ENCODE data around the gene STAG3. TPM values are rescaled to one million over a fixed set of nuclear protein-coding genes. Genes with fewer than 3 reads are reported as not detected.
A peak's percentile ranks its signal among the peaks of the same experiment; 100 is the strongest.

STAG3 gene
- total and polyA plus RNA-seq, 2 of the 8 experiments (the other 6 are each of a cell fraction or from before 2014, with no cell fraction given): 1.3 to 3.3 TPM

- no peak overlapping the region for H3K4ac ChIP-seq (replicated peaks; ENCODE audit: insufficient read length, low read depth, low read length)
- DNase-seq (ENCODE audit: low read depth in 1 of 2, low spot score in 2 of 2) (no peak), FAIRE-seq (no peak)
- no peak overlapping the region for H4K91ac ChIP-seq (replicated peaks; ENCODE audit: insufficient read length, low read length)
- no peak overlapping the region for H2BK5ac ChIP-seq (ENCODE audit: low read depth, low read length)
- H4K20me1 ChIP-seq (replicated peaks in 1 of 2; ENCODE audit: control insufficient read depth in 1 of 2, insufficient read depth in 2 of 2, low read length in 2 of 2): peaks cover 12 to 32% of the 10 kb centered on the region in 2 experiments
- ChIA-PET CTCF (ENCODE audit: partially characterized antibody) (interaction anchor here (1.1 to 7.9 kb wide), 6 partner anchors 10 to 60 kb away, joined by 3 to 83 read pairs (median 4); no protein-coding TSS in a partner anchor), POLR2A (ENCODE audit: partially characterized antibody) (interaction anchor here (0.8 to 9.9 kb wide), 14 partner anchors 7 to 271 kb away, joined by 3 to 145 read pairs (median 6); partner anchors contain the start of genes AP4M1, GAL3ST4, GPC2 and LAMTOR4)
- 72% methylated on average over 5 of the region's 5 CpGs; no CpG with 5 or more reads in 1 of the 2 experiments for WGBS, 2 experiments (ENCODE audit: extremely low coverage in 1 of 2, insufficient coverage in 1 of 2, insufficient read length in 1 of 2, insufficient replicate concordance in 2 of 2, low coverage in 1 of 2, low lambda C conversion rate in 2 of 2, missing lambda C conversion rate in 1 of 2)
- no peak overlapping the region for H3K18ac ChIP-seq (ENCODE audit: extremely low read depth, low read length)
- H3K9ac ChIP-seq (replicated peaks in 1 of 4; ENCODE audit: extremely low read depth in 1 of 4, low read depth in 3 of 4, low read length in 3 of 4): peak overlapping the region in 1 of 4 experiments; percentile 24; a peak in 1 of 7 replicates
- H2BK120ac ChIP-seq (replicated peaks; ENCODE audit: low read depth, low read length): no peak overlapping the region
- no peak overlapping the region for H2BK20ac ChIP-seq (ENCODE audit: low read length)
- H2BK15ac ChIP-seq (ENCODE audit: low read length): no peak overlapping the region
- no peaks in the 10 kb centered on the region for H3K9me3 ChIP-seq (ENCODE audit: insufficient read depth in 2 of 2, low read depth in 1 of 2, low read length in 1 of 2)
- no peak overlapping the region for H3K27ac ChIP-seq (ENCODE audit: low read depth, low read length)
- H3K23ac ChIP-seq (ENCODE audit: insufficient read length): no peak overlapping the region
- no peaks in the 10 kb centered on the region for H3K27me3 ChIP-seq (replicated peaks in 1 of 4; ENCODE audit: control insufficient read depth in 3 of 4, extremely low read depth in 1 of 4, insufficient read depth in 3 of 4, low read length in 3 of 4)
- TF ChIP-seq BACH1 (IDR thresholded peaks at IDR 0.05; ENCODE audit: low read length): no peak
- no peak for TF ChIP-seq SRF (IDR thresholded peaks at IDR 0.05; ENCODE audit: low read depth, low read length)
- TF ChIP-seq, protein P1, sequence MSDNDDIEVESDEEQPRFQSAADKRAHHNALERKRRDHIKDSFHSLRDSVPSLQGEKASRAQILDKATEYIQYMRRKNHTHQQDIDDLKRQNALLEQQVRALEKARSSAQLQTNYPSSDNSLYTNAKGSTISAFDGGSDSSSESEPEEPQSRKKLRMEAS (IDR thresholded peaks at IDR 0.05): no peak
- no peak for TF ChIP-seq SP4 (IDR thresholded peaks at IDR 0.05; ENCODE audit: low read length)
- no peak for TF ChIP-seq ASH2L (IDR thresholded peaks at IDR 0.05; ENCODE audit: low read length)
- no peak for TF ChIP-seq POLR2AphosphoS5 (IDR thresholded peaks at IDR 0.05; ENCODE audit: low read depth, low read length)
- TF ChIP-seq CHD1 (IDR thresholded peaks at IDR 0.05; ENCODE audit: low read depth, low read length): no peak
- TF ChIP-seq, protein P2, sequence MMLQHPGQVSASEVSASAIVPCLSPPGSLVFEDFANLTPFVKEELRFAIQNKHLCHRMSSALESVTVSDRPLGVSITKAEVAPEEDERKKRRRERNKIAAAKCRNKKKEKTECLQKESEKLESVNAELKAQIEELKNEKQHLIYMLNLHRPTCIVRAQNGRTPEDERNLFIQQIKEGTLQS (IDR thresholded peaks at IDR 0.05; ENCODE audit: insufficient read depth, low read depth, low read length): no peak
- no peak for TF ChIP-seq EP300 (IDR thresholded peaks at IDR 0.05; ENCODE audit: borderline replicate concordance in 1 of 2, low read depth in 2 of 2, low read length in 2 of 2)
- peaks cover 6% of the 10 kb centered on the region for H3K23me2 ChIP-seq (ENCODE audit: low read depth, low read length)
- H3K4me3 ChIP-seq (ENCODE audit: extremely low read depth in 1 of 4, insufficient read depth in 2 of 4, low read depth in 3 of 4, low read length in 4 of 4): peak overlapping the region in 2 of 4 experiments; percentile 5 to 88; a peak in 2 of 8 replicates
- no peak overlapping the region for H3K56ac ChIP-seq (replicated peaks; ENCODE audit: insufficient read length, low read depth, low read length)
- peak overlapping the region; percentile 38; the same call in 1 of the 2 replicates for H4K8ac ChIP-seq (ENCODE audit: extremely low read depth, insufficient read depth, low read length)
- H3K79me1 ChIP-seq (ENCODE audit: low read depth, low read length): no peaks in the 10 kb centered on the region; the same call in 1 of the 2 replicates
- no peak overlapping the region for H2AFZ ChIP-seq (ENCODE audit: low read length)
- peak overlapping the region; percentile 75 to 94; a peak in 3 of 4 replicates for H3K4me2 ChIP-seq (ENCODE audit: insufficient read depth in 1 of 2, low read depth in 2 of 2, low read length in 2 of 2)
- H2AK5ac ChIP-seq (ENCODE audit: low read depth, low read length): no peak overlapping the region
- peaks cover 0 to 12% (median 8%) of the 10 kb centered on the region in 4 experiments; a peak in 5 of 7 replicates for H3K4me1 ChIP-seq (replicated peaks in 1 of 4; ENCODE audit: control insufficient read depth in 3 of 4, insufficient read depth in 4 of 4, low read length in 3 of 4)
- no peak overlapping the region for H3K14ac ChIP-seq (ENCODE audit: insufficient read length)
- no peak overlapping the region for H4K5ac ChIP-seq (ENCODE audit: insufficient read length, low read depth, low read length)
- no peak overlapping the region for H2BK12ac ChIP-seq (ENCODE audit: low read depth, low read length)
- peaks cover 8 to 44% (median 24%) of the 10 kb centered on the region in 4 experiments for H3K36me3 ChIP-seq (ENCODE audit: control insufficient read depth in 2 of 4, insufficient read depth in 4 of 4, low read length in 3 of 4)
- no peaks in the 10 kb centered on the region for H3K79me2 ChIP-seq (ENCODE audit: control insufficient read depth in 1 of 2, insufficient read depth in 2 of 2, low read length in 2 of 2)
Measured at GRCh38 chr7:100157069-100157333, 20.7 kb upstream of the STAG3 start.

Data from H1 (cell line).